Activated CD4-positive, alpha-beta T cell treated with anti-CD3 and anti-CD28 coated beads for 4 hours (primary cell): Measurements from ENCODE around the gene CCDC122.

Source experiments
- DNase-seq, 2 donors: peaks; one replicate each; pipeline ENCODE4 v3.0.0-alpha.2; 2020

Gene CCDC122

GRCh38 chr13:43799191-43799590, 80.3 kb downstream of the CCDC122 start:
- DNase-seq: no peak

DNA sequence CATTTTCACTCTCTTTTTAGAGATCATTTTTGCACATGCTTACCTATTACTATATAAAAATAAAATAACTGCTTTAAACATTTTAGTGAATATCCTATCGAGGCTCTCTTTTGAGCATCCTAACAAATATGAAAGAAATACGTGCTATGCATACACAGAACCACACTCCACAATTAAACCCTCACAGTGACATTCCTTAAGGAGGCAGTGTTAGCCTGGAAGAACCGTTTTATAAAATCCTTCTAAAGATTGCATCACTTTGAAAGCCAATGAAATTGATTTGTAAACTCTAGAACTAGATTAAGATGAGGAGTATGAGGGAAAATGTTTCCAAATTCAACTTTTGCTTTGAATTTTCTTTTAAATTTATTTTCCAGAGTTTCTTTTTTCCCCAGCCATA, 81.7 kb downstream of the CCDC122 start:
- no peak for DNase-seq

GRCh38 chr13:43797159-43797558, 82.4 kb downstream of the CCDC122 start:
- DNase-seq: no peak

DNA sequence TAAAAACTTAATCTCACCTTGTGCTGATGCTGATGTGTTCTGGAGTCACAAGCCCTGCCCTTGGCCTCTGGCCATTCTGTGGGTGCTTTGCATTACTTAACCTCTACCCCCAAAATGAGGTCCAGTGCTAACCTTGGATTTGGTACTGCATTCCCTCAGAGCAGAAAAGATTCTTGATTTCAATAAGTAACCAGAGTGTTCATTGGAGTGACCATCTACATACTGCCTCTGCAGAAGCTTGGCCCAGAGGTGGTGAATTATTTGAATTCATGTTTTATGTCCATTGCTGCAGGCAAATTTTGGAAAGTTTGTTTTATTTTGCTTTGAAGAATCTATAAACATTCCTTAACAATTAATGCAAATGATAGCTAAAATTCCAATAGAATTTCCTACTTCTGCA, 85.1 kb downstream of the CCDC122 start:
- no peak for DNase-seq

DNA sequence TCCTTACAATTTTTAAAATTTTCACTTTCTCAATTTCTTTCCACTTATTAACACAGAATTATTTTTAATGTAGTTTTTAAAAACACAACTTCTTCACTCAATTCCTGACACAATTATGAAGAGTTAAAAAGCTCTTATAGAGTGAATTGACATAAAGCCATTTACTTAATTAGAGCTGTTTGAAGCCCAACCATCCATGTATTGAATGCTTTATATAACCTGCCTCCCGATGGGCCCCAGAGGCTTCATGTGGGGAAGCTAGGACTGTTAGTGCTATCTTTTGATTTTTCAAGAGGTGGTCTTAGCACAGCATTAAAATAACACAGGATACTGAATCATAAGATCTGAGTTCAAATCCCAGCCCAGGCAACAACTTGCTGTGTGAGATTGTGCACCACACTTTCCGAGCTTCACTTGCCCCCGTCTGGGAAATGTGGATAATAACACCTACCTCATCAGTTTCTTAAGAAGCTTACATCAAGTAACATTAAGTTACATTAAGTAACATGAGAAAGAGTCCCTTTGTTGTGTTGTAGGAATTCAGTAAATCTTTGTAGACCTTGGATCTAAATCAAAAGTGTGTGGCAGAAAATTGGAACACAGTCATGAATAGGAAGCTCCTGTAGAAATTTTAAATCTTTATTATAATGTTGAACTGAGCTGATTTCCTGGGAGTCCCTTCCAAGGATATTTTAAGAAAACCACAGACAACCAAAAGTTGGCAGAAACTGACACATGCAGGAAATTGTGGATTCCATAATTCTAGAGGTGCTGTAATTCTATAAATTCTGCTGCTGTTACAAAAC, 87.3 kb downstream of the CCDC122 start:
- no peak for DNase-seq

GRCh38 chr13:43787997-43788396, 91.5 kb downstream of the CCDC122 start:
- DNase-seq: no peak

- no peak for DNase-seq
Observed at GRCh38 chr13:43787518-43787891, 92.0 kb downstream of the CCDC122 start.

- peak; percentile 5 to 7 for DNase-seq
Observed at GRCh38 chr13:43786766-43787517, 92.6 kb downstream of the CCDC122 start, which contains the start of gene ENOX1. Gene ENOX1 (minus strand): TSS chr13:43786972.

GRCh38 chr13:43786472-43786765, 93.1 kb downstream of the CCDC122 start:
- peak in 1 of 2 donors; percentile 1 for DNase-seq
